Trophoblast cell (in vitro differentiated cells and primary cell): ENCODE results near the gene OR5H1.
A peak's percentile ranks its signal among the peaks of the same experiment; 100 is the strongest.

Experiments used
- DNase-seq, 2 donors: peaks; one replicate each; pipeline ENCODE4 v3.0.0-alpha.2; 2016
- H2AFZ ChIP-seq: 2 replicates; pipeline ENCODE4 v1.6.1; 2013; ENCODE audit warnings: low read length, moderate library complexity, mild to moderate bottlenecking; ENCODE audit not compliant: insufficient read depth, poor library complexity
- H2AK5ac ChIP-seq: 2 replicates; pipeline ENCODE4 v1.6.1; 2013; ENCODE audit warnings: mild to moderate bottlenecking, low read length
- H2BK120ac ChIP-seq: 2 replicates; pipeline ENCODE4 v1.6.1; 2013; ENCODE audit warnings: low read length, mild to moderate bottlenecking, moderate library complexity; ENCODE audit not compliant: insufficient read depth, poor library complexity
- H2BK12ac ChIP-seq: 2 replicates; pipeline ENCODE4 v1.6.1; 2013; ENCODE audit warnings: mild to moderate bottlenecking, low read length, moderate library complexity
- H2BK5ac ChIP-seq: 2 replicates; pipeline ENCODE4 v1.6.1; 2013; ENCODE audit warnings: low read length, low read depth, moderate library complexity, mild to moderate bottlenecking; ENCODE audit not compliant: poor library complexity
- H3K14ac ChIP-seq: 2 replicates; pipeline ENCODE4 v1.6.1; 2013; ENCODE audit warnings: mild to moderate bottlenecking, low read length
- H3K18ac ChIP-seq: 2 replicates; pipeline ENCODE4 v1.6.1; 2013; ENCODE audit warnings: mild to moderate bottlenecking, low read length
- H3K23ac ChIP-seq: 2 replicates; pipeline ENCODE4 v1.6.1; 2013; ENCODE audit warnings: low read length
- H3K27ac ChIP-seq: 2 replicates; pipeline ENCODE4 v1.5.1; 2013; ENCODE audit warnings: low read depth, mild to moderate bottlenecking, inconsistent platforms, low read length, moderate library complexity
- H3K27me3 ChIP-seq: 2 replicates; pipeline ENCODE4 v1.6.1; 2013; ENCODE audit warnings: inconsistent platforms, mild to moderate bottlenecking, low read length, moderate library complexity; ENCODE audit not compliant: insufficient read depth
- H3K36me3 ChIP-seq, 2 experiments: 1 replicate in 1 of 2; 2 replicates in 1 of 2; pipeline ENCODE4 v1.6.1; 2013; ENCODE audit warnings: low read length in 2 of 2, mild to moderate bottlenecking in 2 of 2, moderate library complexity in 1 of 2; ENCODE audit not compliant: insufficient read depth in 2 of 2, control insufficient read depth in 1 of 2
- H3K4ac ChIP-seq: 2 replicates; pipeline ENCODE4 v1.6.1; 2013; ENCODE audit warnings: low read depth, mild to moderate bottlenecking, low read length, moderate library complexity
- H3K4me1 ChIP-seq, 2 experiments: 1 replicate in 1 of 2; 2 replicates in 1 of 2; pipeline ENCODE4 v1.6.1; 2013; ENCODE audit warnings: low read length in 2 of 2, mild to moderate bottlenecking in 2 of 2, moderate library complexity in 1 of 2; ENCODE audit not compliant: insufficient read depth in 2 of 2, control insufficient read depth in 1 of 2
- H3K4me2 ChIP-seq: 2 replicates; pipeline ENCODE4 v1.6.1; 2013; ENCODE audit warnings: inconsistent platforms, mild to moderate bottlenecking, low read length, moderate library complexity
- H3K4me3 ChIP-seq: 2 replicates; pipeline ENCODE4 v1.5.1; 2013; ENCODE audit warnings: mild to moderate bottlenecking, low read depth, low read length, inconsistent platforms
- H3K79me1 ChIP-seq: one replicate; pipeline ENCODE4 v1.6.1; 2013; ENCODE audit warnings: low read length
- H3K79me2 ChIP-seq: 2 replicates; pipeline ENCODE4 v1.6.1; 2013; ENCODE audit warnings: low read length, mild to moderate bottlenecking; ENCODE audit not compliant: control insufficient read depth, insufficient read depth, poor library complexity
- H3K9ac ChIP-seq: 2 replicates; pipeline ENCODE4 v1.6.1; 2013; ENCODE audit warnings: mild to moderate bottlenecking, low read length
- H3K9me3 ChIP-seq: 2 replicates; pipeline ENCODE4 v1.6.1; 2013; ENCODE audit warnings: low read depth, mild to moderate bottlenecking, control low read depth, inconsistent platforms, low read length; ENCODE audit not compliant: insufficient read depth
- H4K12ac ChIP-seq: 2 replicates; pipeline ENCODE4 v1.6.1; 2013; ENCODE audit warnings: low read depth, mild to moderate bottlenecking, low read length, moderate library complexity
- H4K8ac ChIP-seq: 2 replicates; pipeline ENCODE4 v1.6.1; 2013; ENCODE audit warnings: low read depth, mild to moderate bottlenecking, low read length, moderate library complexity
- H4K91ac ChIP-seq: one replicate; pipeline ENCODE4 v1.6.1; 2013; ENCODE audit warnings: low read depth, mild to moderate bottlenecking, low read length, moderate library complexity

The OR5H1 gene

DNA sequence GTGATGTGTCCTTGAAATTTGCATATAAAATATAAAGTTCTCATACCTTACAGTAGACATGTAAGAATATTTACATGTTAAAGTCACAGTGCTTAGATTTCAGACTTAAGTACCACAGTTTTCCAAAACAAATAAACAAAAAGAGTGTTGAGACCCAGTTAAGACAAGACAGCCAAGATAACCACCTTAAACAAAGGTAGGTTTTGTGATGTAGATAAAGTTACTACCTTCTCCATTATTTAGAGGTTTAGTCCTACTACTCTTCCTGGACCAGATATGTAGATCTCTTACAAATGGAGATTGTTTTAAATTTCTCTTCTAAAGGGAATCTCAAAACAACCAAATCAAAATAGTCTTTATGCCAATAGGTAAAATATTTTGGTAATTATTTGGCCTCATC lies 51.7 kb downstream of the OR5H1 start:
- Histone ChIP-seq H3K18ac (no peak overlapping the region), H2AK5ac (no peak overlapping the region), H2AFZ (no peak overlapping the region), H3K79me1 (no peaks in the 10 kb centered on the region), H3K27ac (no peak overlapping the region), H3K23ac (no peak overlapping the region), H3K14ac (no peak overlapping the region), H4K8ac (no peak overlapping the region), H3K36me3 (no peaks in the 10 kb centered on the region), H3K79me2 (no peaks in the 10 kb centered on the region), H3K4ac (no peak overlapping the region), H3K9me3 (no peaks in the 10 kb centered on the region), H3K4me2 (no peak overlapping the region), H2BK12ac (no peak overlapping the region), H2BK120ac (no peak overlapping the region), H3K9ac (no peak overlapping the region), H4K91ac (no peak overlapping the region), H3K4me3 (no peak overlapping the region), H4K12ac (no peak overlapping the region), H2BK5ac (no peak overlapping the region), H3K27me3 (no peaks in the 10 kb centered on the region), H3K4me1 (no peaks in the 10 kb centered on the region)
- no peak for DNase-seq

DNA sequence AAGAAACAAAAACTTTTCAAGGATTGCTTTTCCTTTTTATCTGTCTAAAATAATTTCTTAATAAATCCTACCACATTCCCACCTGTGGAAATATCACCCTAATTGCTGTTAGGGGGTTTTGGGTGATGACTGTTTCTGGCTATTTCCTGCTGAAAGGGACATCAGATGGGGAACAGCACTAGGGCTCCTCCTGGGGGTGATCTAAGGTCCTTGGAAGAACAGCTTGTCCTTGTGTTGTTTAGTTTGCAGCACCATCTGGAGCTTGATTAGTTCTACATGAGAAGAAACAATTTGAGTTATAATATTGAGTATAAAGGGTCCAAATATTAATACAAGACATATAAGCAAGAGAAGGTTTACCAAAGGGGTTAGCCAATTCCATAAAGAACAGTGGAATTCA lies 54.7 kb downstream of the OR5H1 start:
- H3K36me3 ChIP-seq = no peaks in the 10 kb centered on the region
- no peaks in the 10 kb centered on the region for H3K9me3 ChIP-seq
- H3K4ac ChIP-seq = no peak overlapping the region
- H2AK5ac ChIP-seq = no peak overlapping the region
- H3K9ac ChIP-seq = no peak overlapping the region
- no peak overlapping the region for H3K23ac ChIP-seq
- no peaks in the 10 kb centered on the region for H3K79me2 ChIP-seq
- H2BK120ac ChIP-seq = no peak overlapping the region
- no peak overlapping the region for H3K27ac ChIP-seq
- no peak overlapping the region for H3K4me3 ChIP-seq
- H4K12ac ChIP-seq = no peak overlapping the region
- no peak overlapping the region for H2AFZ ChIP-seq
- H4K91ac ChIP-seq = no peak overlapping the region
- no peaks in the 10 kb centered on the region for H3K4me1 ChIP-seq
- H3K4me2 ChIP-seq = no peak overlapping the region
- H3K79me1 ChIP-seq = no peaks in the 10 kb centered on the region
- H3K18ac ChIP-seq = no peak overlapping the region
- no peak overlapping the region for H3K14ac ChIP-seq
- no peaks in the 10 kb centered on the region for H3K27me3 ChIP-seq
- no peak overlapping the region for H4K8ac ChIP-seq
- peak in 1 of 2 donors; percentile 50 for DNase-seq
- no peak overlapping the region for H2BK12ac ChIP-seq
- no peak overlapping the region for H2BK5ac ChIP-seq
